IPS-15b (cell line): Measurements from ENCODE around the gene KAT14.
"Not testable (repeated sequence)": the region's sequence is repeated elsewhere in the genome, so short reads cannot be mapped to it uniquely, and the experiment has no call there.

Source experiments
- H3K27me3 ChIP-seq: one replicate; pipeline ENCODE4 v1.6.1; 2013; ENCODE audit warnings: low read length; ENCODE audit not compliant: control insufficient read depth, insufficient read depth
- H3K36me3 ChIP-seq: one replicate; pipeline ENCODE4 v1.6.1; 2013; ENCODE audit warnings: low read length; ENCODE audit not compliant: control insufficient read depth, insufficient read depth
- H3K4me1 ChIP-seq: one replicate; pipeline ENCODE4 v1.6.1; 2013; ENCODE audit warnings: mild to moderate bottlenecking, low read length; ENCODE audit not compliant: control insufficient read depth, insufficient read depth
- H3K4me3 ChIP-seq: one replicate; pipeline ENCODE4 v1.5.1; 2013; ENCODE audit warnings: low read depth, low read length
- H3K9ac ChIP-seq: one replicate; pipeline ENCODE4 v1.6.1; 2013; ENCODE audit warnings: low read depth, mild to moderate bottlenecking, low read length
- H3K9me3 ChIP-seq: one replicate; pipeline ENCODE4 v1.6.1; 2013; ENCODE audit warnings: mild to moderate bottlenecking, low read length; ENCODE audit not compliant: control insufficient read depth, insufficient read depth

KAT14 gene

DNA sequence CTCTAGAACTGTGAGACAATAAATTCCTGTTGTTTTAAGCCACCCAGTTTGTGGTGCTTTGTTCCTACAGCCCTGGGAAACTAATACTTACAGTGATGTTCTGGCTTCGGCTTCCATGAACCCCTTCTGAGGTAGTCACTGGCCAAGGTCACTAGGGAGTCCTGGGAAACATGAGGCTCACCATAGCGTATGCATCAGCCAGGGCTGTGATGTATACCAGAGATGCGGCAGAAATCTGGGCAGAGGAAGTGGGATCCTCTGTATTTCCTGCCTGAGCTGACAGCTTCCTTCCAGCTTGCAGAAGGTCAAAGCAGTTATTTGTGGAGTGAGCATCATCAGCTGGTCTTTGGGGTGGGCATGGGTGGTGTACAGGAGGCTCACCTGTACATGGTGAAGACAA lies 27.9 kb downstream of the KAT14 start:
- Histone ChIP-seq H3K4me1 (peaks cover 10% of the 10 kb centered on the region), H3K9me3 (no peaks in the 10 kb centered on the region), H3K36me3 (peaks cover 5% of the 10 kb centered on the region), H3K9ac (no peak overlapping the region), H3K4me3 (no peak overlapping the region), H3K27me3 (no peaks in the 10 kb centered on the region)

GRCh38 chr20:18166241-18166881 lies 28.7 kb downstream of the KAT14 start:
- no peak overlapping the region for H3K4me3 ChIP-seq

DNA sequence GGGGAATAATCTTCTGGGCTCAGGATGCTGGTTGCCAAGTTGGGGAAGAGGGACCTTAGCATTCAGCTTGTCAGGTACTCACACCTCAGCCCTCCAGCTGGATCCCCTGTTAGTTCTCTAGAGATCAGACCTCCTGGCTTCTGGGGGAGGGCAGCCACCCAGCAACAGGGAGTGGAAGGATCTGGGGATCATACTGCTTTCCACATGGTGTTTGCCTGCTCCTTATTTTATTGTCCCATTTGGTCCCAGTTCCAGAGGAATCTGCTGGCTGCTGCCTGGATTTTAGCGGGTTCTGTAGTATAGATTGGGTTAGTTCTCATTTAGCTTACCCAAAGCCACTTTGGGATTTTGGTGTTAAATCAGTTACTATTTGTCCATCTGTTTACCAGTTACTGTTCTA lies 29.3 kb downstream of the KAT14 start:
- Histone ChIP-seq H3K4me3 (no peak overlapping the region), H3K36me3 (peaks cover 5% of the 10 kb centered on the region), H3K9me3 (no peaks in the 10 kb centered on the region), H3K27me3 (no peaks in the 10 kb centered on the region), H3K4me1 (peaks cover 10% of the 10 kb centered on the region), H3K9ac (no peak overlapping the region)

More at GRCh38 chr20:18166241-18166881, 28.7 kb downstream of the KAT14 start:
- H3K4me1 ChIP-seq = peaks cover 10% of the 10 kb centered on the region
- no peaks in the 10 kb centered on the region for H3K27me3 ChIP-seq
- H3K36me3 ChIP-seq = peaks cover 5% of the 10 kb centered on the region
- no peaks in the 10 kb centered on the region for H3K9me3 ChIP-seq
- no peak overlapping the region for H3K9ac ChIP-seq

DNA sequence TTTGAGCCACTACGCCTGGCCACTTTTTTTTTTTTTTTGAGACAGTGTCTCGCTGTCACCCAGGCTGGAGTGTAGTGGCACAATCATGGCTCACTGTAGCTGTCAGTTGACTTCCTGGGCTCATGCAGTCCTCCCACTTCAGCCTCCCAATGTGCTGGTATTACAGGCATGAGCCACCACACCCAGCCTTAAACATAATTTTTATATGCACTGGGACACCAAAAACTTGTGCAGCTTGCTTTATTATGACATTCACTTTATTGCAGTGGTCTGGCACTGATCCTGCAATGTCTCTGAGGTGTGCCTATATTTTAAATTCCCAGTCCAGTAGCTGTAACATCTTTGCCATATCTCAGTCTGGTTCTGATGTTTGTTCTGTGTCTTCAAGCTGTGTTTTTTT lies 34.7 kb downstream of the KAT14 start:
- Histone ChIP-seq H3K4me1 (no peaks in the 10 kb centered on the region), H3K27me3 (no peaks in the 10 kb centered on the region), H3K4me3 (no peak overlapping the region), H3K9ac (no peak overlapping the region), H3K9me3 (no peaks in the 10 kb centered on the region), H3K36me3 (no peaks in the 10 kb centered on the region)

DNA sequence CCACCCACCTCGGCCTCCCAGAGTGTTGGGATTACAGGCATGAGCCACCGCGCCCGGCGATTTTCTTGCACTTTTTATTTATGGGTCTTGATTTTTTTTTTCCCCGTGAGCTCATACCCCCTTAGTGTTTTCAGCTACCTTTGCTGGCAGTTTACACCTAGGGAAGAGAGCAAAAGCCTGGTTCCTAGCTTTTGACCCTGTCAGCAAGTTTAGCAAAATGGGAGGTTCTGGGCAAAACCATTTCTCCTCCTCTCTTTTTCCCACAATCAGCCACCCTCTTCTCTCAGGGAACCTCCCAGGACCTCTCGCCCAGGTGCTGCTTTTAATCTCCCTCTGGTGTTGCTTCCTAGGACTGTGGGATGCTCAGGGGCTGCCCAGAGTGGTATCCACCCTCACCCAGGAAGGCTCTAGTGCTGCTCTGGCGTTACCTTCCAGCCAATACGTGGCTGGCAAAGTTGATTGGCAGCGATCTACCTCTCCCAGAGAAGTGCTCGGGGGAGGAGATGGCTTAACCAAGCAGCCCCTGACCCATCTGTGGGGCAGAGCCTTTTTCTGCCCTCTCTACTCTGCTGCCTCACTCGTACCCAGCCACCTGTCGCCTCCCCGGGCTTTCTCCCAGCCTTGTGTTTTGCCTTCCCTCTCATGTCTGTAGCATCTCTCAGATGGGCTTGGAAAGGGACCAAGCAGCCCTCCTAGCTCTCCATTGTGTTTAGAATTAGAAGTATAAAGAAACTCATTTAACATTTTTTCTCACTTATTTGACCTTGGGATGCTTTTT lies 37.4 kb downstream of the KAT14 start:
- Histone ChIP-seq H3K9me3 (no peaks in the 10 kb centered on the region), H3K9ac (no peak overlapping the region), H3K4me1 (no peaks in the 10 kb centered on the region), H3K4me3 (no peak overlapping the region), H3K36me3 (no peaks in the 10 kb centered on the region), H3K27me3 (no peaks in the 10 kb centered on the region)

- Histone ChIP-seq H3K9me3 (no peaks in the 10 kb centered on the region), H3K4me1 (no peaks in the 10 kb centered on the region), H3K36me3 (no peaks in the 10 kb centered on the region)
These were observed 38.7 kb downstream of the KAT14 start for GRCh38 chr20:18176318-18176785.

DNA sequence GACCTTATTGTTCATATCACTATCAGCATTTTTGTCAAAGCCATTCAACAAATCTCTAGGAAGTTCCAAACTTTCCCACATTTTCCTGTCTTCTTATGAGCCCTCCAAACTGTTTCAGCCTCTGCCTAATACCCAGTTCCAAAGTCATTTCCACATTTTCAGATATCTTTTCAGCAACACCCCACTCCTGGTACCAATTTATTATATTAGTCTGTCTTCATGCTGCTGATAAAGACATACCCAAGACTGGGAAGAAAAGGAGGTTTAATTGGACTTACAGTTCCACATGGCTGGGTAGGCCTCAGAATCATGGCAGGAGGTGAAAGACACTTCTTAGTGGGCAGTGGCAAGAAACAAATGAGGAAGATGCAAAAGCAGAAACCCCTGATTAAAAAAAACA lies 42.7 kb downstream of the KAT14 start:
- peaks cover 12% of the 10 kb centered on the region for H3K36me3 ChIP-seq
- not testable (repeated sequence) for H3K27me3 ChIP-seq, H3K4me1 ChIP-seq, H3K9ac ChIP-seq, H3K9me3 ChIP-seq, H3K4me3 ChIP-seq

More at GRCh38 chr20:18176318-18176785, 38.7 kb downstream of the KAT14 start:
- Histone ChIP-seq H3K4me3 (no peak overlapping the region), H3K27me3 (no peaks in the 10 kb centered on the region), H3K9ac (no peak overlapping the region)

DNA sequence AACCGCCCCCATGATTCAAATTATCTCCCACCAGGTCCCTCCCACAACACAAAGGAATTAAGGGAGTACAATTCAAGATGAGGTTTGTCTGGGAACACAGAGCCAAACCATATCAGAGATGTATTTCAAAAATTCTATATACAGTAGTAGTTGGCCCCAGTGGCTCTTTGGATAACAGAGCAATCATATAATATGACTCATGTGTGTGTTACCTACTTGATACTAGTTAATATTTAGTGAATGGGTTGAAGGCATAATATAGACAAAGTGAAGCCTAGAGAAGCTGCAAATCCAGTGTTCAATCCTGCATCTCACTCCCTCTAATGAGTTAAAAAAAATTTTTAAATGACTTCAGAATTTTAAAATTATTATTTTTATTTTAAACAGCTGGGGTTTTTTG lies 43.2 kb downstream of the KAT14 start:
- Histone ChIP-seq H3K4me3 (no peak overlapping the region), H3K9ac (no peak overlapping the region), H3K36me3 (peaks cover 12% of the 10 kb centered on the region), H3K9me3 (no peaks in the 10 kb centered on the region), H3K4me1 (no peaks in the 10 kb centered on the region), H3K27me3 (no peaks in the 10 kb centered on the region)

DNA sequence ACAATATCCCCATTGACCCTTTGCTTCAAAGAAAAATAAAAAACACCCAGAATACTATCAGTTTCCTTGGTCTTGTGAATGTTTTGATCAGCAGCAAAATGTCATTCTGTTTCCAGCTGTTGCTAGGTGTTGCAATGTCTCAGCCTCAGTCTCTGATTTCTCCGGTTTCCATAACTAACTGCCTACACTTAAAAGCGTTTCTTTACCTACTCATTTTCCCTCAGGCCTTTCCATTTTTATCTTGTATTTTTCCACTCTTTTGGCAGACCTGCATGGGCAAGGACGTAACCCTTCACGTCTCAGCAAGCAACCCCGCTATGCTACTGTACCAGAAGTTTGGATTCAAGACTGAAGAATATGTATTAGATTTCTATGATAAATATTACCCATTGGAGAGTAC lies 49.4 kb downstream of the KAT14 start:
- Histone ChIP-seq H3K9me3 (no peaks in the 10 kb centered on the region), H3K4me1 (no peaks in the 10 kb centered on the region), H3K27me3 (no peaks in the 10 kb centered on the region), H3K4me3 (no peak overlapping the region), H3K36me3 (peaks cover 15% of the 10 kb centered on the region), H3K9ac (no peak overlapping the region)

- H3K4me1 ChIP-seq = no peaks in the 10 kb centered on the region
- no peaks in the 10 kb centered on the region for H3K27me3 ChIP-seq
- H3K4me3 ChIP-seq = no peak overlapping the region
- H3K9ac ChIP-seq = no peak overlapping the region
- H3K36me3 ChIP-seq = peaks cover 6% of the 10 kb centered on the region
- no peaks in the 10 kb centered on the region for H3K9me3 ChIP-seq
These were observed 50.8 kb downstream of the KAT14 start for GRCh38 chr20:18188434-18188833.

- H3K9ac ChIP-seq = no peak overlapping the region
- H3K9me3 ChIP-seq = no peaks in the 10 kb centered on the region
- no peaks in the 10 kb centered on the region for H3K27me3 ChIP-seq
- peaks cover 3% of the 10 kb centered on the region for H3K36me3 ChIP-seq
- H3K4me3 ChIP-seq = no peak overlapping the region
- no peaks in the 10 kb centered on the region for H3K4me1 ChIP-seq
These were observed 52.9 kb downstream of the KAT14 start for GRCh38 chr20:18190338-18191233.
